Adrenal gland (tissue), 5 donors: ENCODE data around the gene PAPLN.

Source experiments
- CTCF ChIP-seq, 6 experiments: fragments of 450-650 bp in 4 of 6; fragments of 200-600 bp in 2 of 6; sonication (generic) in 1 of 6; IDR thresholded peaks; 1 replicate in 5 of 6; 2 replicates in 1 of 6; pipeline versions ENCODE4 v1.5.1 to v1.8.0; 2016 to 2021; ENCODE audit warnings: antibody characterized with exemption in 6 of 6, mild to moderate bottlenecking in 2 of 6, moderate library complexity in 1 of 6
- POLR2A ChIP-seq, 2 donors: fragments of 450-650 bp; IDR thresholded peaks; one replicate each; pipeline ENCODE4 v1.6.1; 2017; ENCODE audit warnings: antibody characterized with exemption in 2 of 2, mild to moderate bottlenecking in 2 of 2, moderate library complexity in 1 of 2
- donor health status: DM: no; HTN: no; CAD: no.

GRCh38 chr14:73221945-73222344, 15.4 kb upstream of the PAPLN start:
- TF ChIP-seq CTCF (IDR thresholded peaks at IDR 0.05) (no peak), POLR2A (IDR thresholded peaks at IDR 0.05) (no peak)
